GM12892 (cell line): ENCODE results near the gene RPS6KA1.

Source experiments
- POLR2A ChIP-seq: IDR thresholded peaks from 2 replicates; pipeline ENCODE4 v1.6.1; 2011; ENCODE audit warnings: low read depth, low read length, control low read depth
- POLR2AphosphoS5 ChIP-seq: IDR thresholded peaks from 2 replicates; pipeline ENCODE4 v1.6.1; 2011; ENCODE audit warnings: low read depth, low read length, control low read depth
- TAF1 ChIP-seq: IDR thresholded peaks from 2 replicates; pipeline ENCODE4 v1.6.1; 2011; ENCODE audit warnings: low read depth, mild to moderate bottlenecking, control low read depth, low read length, borderline replicate concordance

DNA sequence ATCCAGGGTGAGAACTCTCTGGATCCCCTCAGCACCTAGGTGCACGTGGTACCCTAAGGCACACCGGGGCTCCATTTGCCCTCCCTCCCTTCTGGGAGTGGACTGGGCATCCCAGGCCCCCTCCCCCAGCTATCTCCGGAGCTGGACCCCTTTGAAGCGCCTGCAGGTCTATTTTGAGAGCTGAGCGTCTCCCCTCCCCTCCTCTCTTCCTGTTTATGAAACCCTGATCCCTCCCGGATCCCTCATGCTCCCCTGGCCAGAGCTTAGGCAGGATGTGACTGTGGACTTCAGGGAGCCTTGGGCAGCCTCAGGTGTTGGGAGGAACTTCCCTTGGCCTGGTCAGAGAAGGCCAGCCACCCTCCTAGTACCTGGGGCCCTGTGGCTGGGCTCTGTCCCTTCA, 10.2 kb downstream of the RPS6KA1 start:
- TF ChIP-seq POLR2A (no peak), TAF1 (no peak), POLR2AphosphoS5 (no peak)
